ENCODE results near the gene CNOT6L. TPM values are rescaled to one million over a fixed set of nuclear protein-coding genes. Genes with fewer than 3 reads are reported as not detected.
"Not testable (repeated sequence)": the region's sequence is repeated elsewhere in the genome, so short reads cannot be mapped to it uniquely, and the experiment has no call there.

Gene CNOT6L
- total and polyA plus RNA-seq, 10 donors: 7.0 to 122 (median 81.6) TPM

- H3K4me1 ChIP-seq: peaks cover 24 to 100% (median 84%) of the 10 kb centered on the region in 6 donors
These were observed 33.5 kb downstream of the CNOT6L start for GRCh38 chr4:77785669-77786068.

GRCh38 chr4:77783895-77784294 is 35.3 kb downstream of the CNOT6L start:
- TF ChIP-seq POLR2AphosphoS5 (IDR thresholded peaks at IDR 0.05) (no peak), CTCF (IDR thresholded peaks at IDR 0.05 in 8 of 11, conservative IDR thresholded peaks at IDR 0.05 in 3 of 11) (no peak), POLR2A (IDR thresholded peaks at IDR 0.05) (no peak)
- Histone ChIP-seq H3K27me3 (replicated peaks in 1 of 7) (no peaks in the 10 kb centered on the region), H3K9me3 (no peaks in the 10 kb centered on the region), H3K36me3 (no peaks in the 10 kb centered on the region), H3K4me1 (peaks cover 24 to 90% (median 73%) of the 10 kb centered on the region in 6 donors), H3K4me3 (no peak overlapping the region), H3K27ac (no peak overlapping the region)
- no peak for DNase-seq
- intact Hi-C loops (cut with DNase I; ENCODE audit: low total_unique reads): no loop called here
- 72 to 82% (median 78%) methylated on average over 6 of the region's 6 CpGs for WGBS, 5 donors

More at GRCh38 chr4:77785669-77786068, 33.5 kb downstream of the CNOT6L start:
- Histone ChIP-seq H3K36me3 (peaks cover 0 to 7% (median 0%) of the 10 kb centered on the region in 6 donors), H3K9me3 (no peaks in the 10 kb centered on the region), H3K27ac (no peak overlapping the region), H3K4me3 (no peak overlapping the region), H3K27me3 (replicated peaks in 1 of 7) (no peaks in the 10 kb centered on the region)
- intact Hi-C loops (cut with DNase I; ENCODE audit: low total_unique reads): no loop called here
- WGBS, 5 donors: 93 to 98% (median 94%) methylated on average over 6 of the region's 6 CpGs
- TF ChIP-seq CTCF (IDR thresholded peaks at IDR 0.05 in 8 of 11, conservative IDR thresholded peaks at IDR 0.05 in 3 of 11) (no peak), POLR2AphosphoS5 (IDR thresholded peaks at IDR 0.05) (no peak), POLR2A (IDR thresholded peaks at IDR 0.05) (no peak)
- no peak for DNase-seq

- H3K27me3 ChIP-seq (replicated peaks in 1 of 7): no peaks in the 10 kb centered on the region
- H3K27ac ChIP-seq: no peak overlapping the region
- TF ChIP-seq POLR2A (IDR thresholded peaks at IDR 0.05): no peak
- no peak for TF ChIP-seq CTCF (IDR thresholded peaks at IDR 0.05 in 8 of 11, conservative IDR thresholded peaks at IDR 0.05 in 3 of 11)
- no peak for TF ChIP-seq POLR2AphosphoS5 (IDR thresholded peaks at IDR 0.05)
- H3K4me1 ChIP-seq: peaks cover 19 to 88% (median 74%) of the 10 kb centered on the region in 6 donors
- WGBS, 5 donors: 76 to 98% (median 90%) methylated on average over 1 of the region's 1 CpG
- H3K36me3 ChIP-seq: no peaks in the 10 kb centered on the region
- H3K4me3 ChIP-seq: no peak overlapping the region
- DNase-seq: no peak
- intact Hi-C loops (cut with DNase I; ENCODE audit: low total_unique reads): no loop called here
- no peaks in the 10 kb centered on the region for H3K9me3 ChIP-seq
These were observed 36.9 kb downstream of the CNOT6L start for GRCh38 chr4:77782102-77782835.

- Histone ChIP-seq H3K4me1 (peaks cover 19 to 88% (median 71%) of the 10 kb centered on the region in 6 donors), H3K36me3 (peaks cover 0 to 10% (median 2%) of the 10 kb centered on the region in 6 donors)
- WGBS, 5 donors: 92 to 98% (median 95%) methylated on average over 2 of the region's 2 CpGs
- intact Hi-C loops (cut with DNase I; ENCODE audit: low total_unique reads); DNase-seq; H3K4me3 ChIP-seq; H3K27me3 ChIP-seq (replicated peaks in 1 of 7); H3K9me3 ChIP-seq; H3K27ac ChIP-seq: not testable (repeated sequence)
These were observed 38.4 kb downstream of the CNOT6L start for GRCh38 chr4:77780762-77781161.

Measured in spleen (tissue), 11 donors.